ENCODE measurements around the gene SGTA. TPM values are rescaled to one million over a fixed set of nuclear protein-coding genes. Genes with fewer than 3 reads are reported as not detected.
"Not testable (repeated sequence)": the region's sequence is repeated elsewhere in the genome, so short reads cannot be mapped to it uniquely, and the experiment has no call there.

SGTA gene
- total RNA-seq, 1 donor from 2014 or later = 25.6 TPM

DNA sequence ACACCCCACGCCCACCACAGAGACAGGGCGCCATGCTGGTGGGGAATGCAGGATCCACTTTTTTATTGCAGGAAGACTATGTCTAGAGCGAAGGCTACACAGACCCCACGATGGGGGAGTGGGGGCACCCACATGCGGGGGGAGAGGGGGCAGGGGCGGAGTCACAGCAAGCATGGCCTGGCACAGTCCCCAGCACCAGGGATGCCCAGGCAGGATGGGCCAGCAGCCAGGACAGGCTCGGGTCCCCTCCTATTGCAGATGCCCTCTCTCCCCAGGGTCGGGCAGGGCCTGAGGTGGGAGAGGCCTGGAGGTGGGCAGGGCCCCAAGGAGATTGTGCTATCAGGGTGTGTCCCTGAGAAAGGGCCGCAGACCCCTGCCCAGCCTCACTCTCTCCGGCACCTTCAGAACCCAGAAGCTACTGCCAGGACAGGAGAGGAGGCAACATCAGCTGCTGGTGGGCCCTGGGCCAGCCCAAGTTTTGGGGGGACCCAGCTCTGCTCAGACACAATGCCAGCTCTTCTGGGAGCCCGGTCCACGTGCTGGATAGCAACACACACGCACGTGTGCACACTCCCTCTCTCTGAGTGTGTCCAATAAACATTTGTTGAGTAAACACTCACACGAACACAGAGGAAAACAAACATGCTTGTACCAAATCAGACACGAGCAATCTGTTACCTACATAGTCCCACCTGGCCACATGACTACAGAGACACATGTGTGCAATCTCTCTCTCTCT is 68.4 kb downstream of the SGTA start:
- H3K36me3 ChIP-seq (ENCODE audit: control insufficient read depth in 3 of 3, insufficient read depth in 3 of 3, low read length in 3 of 3) = no peaks in the 10 kb centered on the region
- H3K9me3 ChIP-seq (ENCODE audit: control insufficient read depth in 3 of 3, low read length in 3 of 3) = peaks cover 5 to 9% (median 6%) of the 10 kb centered on the region in 3 donors
- H3K4me1 ChIP-seq (ENCODE audit: control insufficient read depth in 3 of 3, insufficient read depth in 3 of 3, low read length in 3 of 3) = peaks cover 0 to 1% (median 0%) of the 10 kb centered on the region in 3 donors
- H3K9ac ChIP-seq (ENCODE audit: low read depth in 1 of 3, low read length in 3 of 3) = no peak overlapping the region
- H3K4me3 ChIP-seq (ENCODE audit: low read length in 3 of 3) = no peak overlapping the region
- H3K27me3 ChIP-seq (ENCODE audit: control insufficient read depth in 3 of 3, insufficient read depth in 3 of 3, low read length in 3 of 3) = peaks cover 13 to 28% (median 22%) of the 10 kb centered on the region in 3 donors
- no peak overlapping the region for H3K27ac ChIP-seq (ENCODE audit: low read depth, low read length)

DNA sequence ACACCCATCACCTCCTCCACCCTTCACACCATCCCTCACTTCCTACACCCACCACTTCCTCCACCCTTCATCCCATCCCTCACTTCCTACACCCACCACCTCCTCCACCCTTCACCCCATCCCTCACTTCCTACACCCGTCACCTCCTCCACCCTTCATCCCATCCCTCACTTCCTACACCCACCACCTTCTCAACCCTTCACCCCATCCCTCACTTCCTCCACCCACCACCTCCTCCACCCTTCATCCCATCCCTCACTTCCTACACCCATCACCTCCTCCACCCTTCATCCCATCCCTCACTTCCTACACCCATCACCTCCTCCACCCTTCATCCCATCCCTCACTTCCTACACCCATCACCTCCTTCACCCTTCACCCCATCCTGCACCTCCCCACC is 69.0 kb downstream of the SGTA start:
- not testable (repeated sequence) for H3K4me3 ChIP-seq (ENCODE audit: low read length in 3 of 3); H3K36me3 ChIP-seq (ENCODE audit: control insufficient read depth in 3 of 3, insufficient read depth in 3 of 3, low read length in 3 of 3); H3K4me1 ChIP-seq (ENCODE audit: control insufficient read depth in 3 of 3, insufficient read depth in 3 of 3, low read length in 3 of 3); H3K9me3 ChIP-seq (ENCODE audit: control insufficient read depth in 3 of 3, low read length in 3 of 3); H3K9ac ChIP-seq (ENCODE audit: low read depth in 1 of 3, low read length in 3 of 3); H3K27ac ChIP-seq (ENCODE audit: low read depth, low read length)
- peaks cover 12 to 25% (median 20%) of the 10 kb centered on the region in 3 donors for H3K27me3 ChIP-seq (ENCODE audit: control insufficient read depth in 3 of 3, insufficient read depth in 3 of 3, low read length in 3 of 3)

DNA sequence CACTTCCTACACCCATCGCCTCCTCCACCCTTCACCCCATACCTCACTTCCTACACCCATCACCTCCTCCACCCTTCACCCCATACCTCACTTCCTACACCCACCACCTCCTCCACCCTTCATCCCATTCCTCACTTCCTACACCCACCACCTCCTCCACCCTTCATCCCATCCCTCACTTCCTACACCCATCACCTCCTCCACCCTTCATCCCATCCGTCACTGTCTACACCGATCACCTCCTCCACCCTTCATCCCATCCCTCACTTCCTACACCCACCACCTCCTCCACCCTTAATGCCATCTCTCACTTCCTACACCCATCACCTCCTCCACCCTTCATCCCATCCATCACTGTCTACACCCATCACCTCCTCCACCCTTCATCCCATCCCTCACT is 69.9 kb downstream of the SGTA start:
- not testable (repeated sequence) for H3K36me3 ChIP-seq (ENCODE audit: control insufficient read depth in 3 of 3, insufficient read depth in 3 of 3, low read length in 3 of 3); H3K9me3 ChIP-seq (ENCODE audit: control insufficient read depth in 3 of 3, low read length in 3 of 3); H3K4me1 ChIP-seq (ENCODE audit: control insufficient read depth in 3 of 3, insufficient read depth in 3 of 3, low read length in 3 of 3); H3K9ac ChIP-seq (ENCODE audit: low read depth in 1 of 3, low read length in 3 of 3); H3K27ac ChIP-seq (ENCODE audit: low read depth, low read length); H3K4me3 ChIP-seq (ENCODE audit: low read length in 3 of 3)
- peaks cover 12 to 22% (median 17%) of the 10 kb centered on the region in 3 donors for H3K27me3 ChIP-seq (ENCODE audit: control insufficient read depth in 3 of 3, insufficient read depth in 3 of 3, low read length in 3 of 3)

DNA sequence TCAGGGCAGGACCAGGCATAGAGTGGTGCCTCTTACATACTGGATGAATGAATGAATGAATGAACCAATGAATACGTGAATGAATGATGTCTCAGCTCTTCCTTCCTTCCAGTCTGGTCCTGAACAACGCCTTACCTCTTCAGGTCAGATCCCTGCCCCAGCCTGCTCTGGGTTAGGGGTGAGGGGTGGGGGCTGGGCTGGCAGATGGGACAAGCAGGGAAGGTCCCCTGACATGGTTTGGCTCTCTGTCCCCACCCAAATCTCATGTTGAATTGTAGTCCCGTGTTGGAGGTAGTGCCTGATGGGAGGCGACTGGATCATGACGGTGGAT is 71.2 kb downstream of the SGTA start:
- Histone ChIP-seq H3K4me3 (ENCODE audit: low read length in 3 of 3) (no peak overlapping the region), H3K27ac (ENCODE audit: low read depth, low read length) (no peak overlapping the region), H3K9me3 (ENCODE audit: control insufficient read depth in 3 of 3, low read length in 3 of 3) (peaks cover 5 to 9% (median 6%) of the 10 kb centered on the region in 3 donors), H3K9ac (ENCODE audit: low read depth in 1 of 3, low read length in 3 of 3) (no peak overlapping the region), H3K36me3 (ENCODE audit: control insufficient read depth in 3 of 3, insufficient read depth in 3 of 3, low read length in 3 of 3) (no peaks in the 10 kb centered on the region), H3K4me1 (ENCODE audit: control insufficient read depth in 3 of 3, insufficient read depth in 3 of 3, low read length in 3 of 3) (no peaks in the 10 kb centered on the region), H3K27me3 (ENCODE audit: control insufficient read depth in 3 of 3, insufficient read depth in 3 of 3, low read length in 3 of 3) (peaks cover 12 to 16% (median 12%) of the 10 kb centered on the region in 3 donors)

DNA sequence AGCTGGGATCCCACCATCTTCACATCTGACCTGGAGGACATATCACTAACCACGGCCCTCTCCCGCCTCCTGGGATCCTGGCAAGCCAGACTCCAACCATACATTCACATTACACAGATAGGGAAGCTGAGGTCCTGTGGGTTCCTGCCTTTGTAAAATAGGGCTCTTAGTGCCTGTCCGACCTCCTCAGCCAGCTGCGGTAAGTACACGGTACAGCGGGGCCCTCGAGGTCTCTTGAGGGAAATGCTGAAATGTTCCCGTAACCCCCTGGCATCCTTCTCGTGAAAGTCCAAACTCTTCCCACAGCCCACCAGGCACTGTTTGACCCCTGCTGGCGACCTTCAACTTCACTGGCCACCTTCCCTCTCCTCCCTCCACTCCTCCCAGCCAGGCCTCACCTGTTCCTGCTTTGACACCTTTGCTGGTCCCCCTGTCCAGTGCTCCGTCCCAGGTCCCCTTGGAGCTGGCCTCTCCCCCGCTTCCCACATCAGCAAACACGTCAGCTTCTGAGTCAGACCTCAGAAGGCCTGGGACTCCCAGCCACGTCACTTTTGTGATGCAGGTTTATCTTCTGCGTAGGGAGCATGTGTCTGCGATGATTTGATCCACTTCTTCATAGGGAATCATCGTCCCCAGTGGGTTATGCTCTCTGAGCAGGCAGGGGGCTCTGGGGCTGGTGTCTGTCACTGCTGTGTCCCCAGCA is 71.8 kb downstream of the SGTA start:
- Histone ChIP-seq H3K4me1 (ENCODE audit: control insufficient read depth in 3 of 3, insufficient read depth in 3 of 3, low read length in 3 of 3) (no peaks in the 10 kb centered on the region), H3K27me3 (ENCODE audit: control insufficient read depth in 3 of 3, insufficient read depth in 3 of 3, low read length in 3 of 3) (peaks cover 12 to 16% (median 12%) of the 10 kb centered on the region in 3 donors), H3K9ac (ENCODE audit: low read depth in 1 of 3, low read length in 3 of 3) (no peak overlapping the region), H3K27ac (ENCODE audit: low read depth, low read length) (no peak overlapping the region), H3K9me3 (ENCODE audit: control insufficient read depth in 3 of 3, low read length in 3 of 3) (peaks cover 5 to 9% (median 6%) of the 10 kb centered on the region in 3 donors), H3K36me3 (ENCODE audit: control insufficient read depth in 3 of 3, insufficient read depth in 3 of 3, low read length in 3 of 3) (no peaks in the 10 kb centered on the region), H3K4me3 (ENCODE audit: low read length in 3 of 3) (no peak overlapping the region)

DNA sequence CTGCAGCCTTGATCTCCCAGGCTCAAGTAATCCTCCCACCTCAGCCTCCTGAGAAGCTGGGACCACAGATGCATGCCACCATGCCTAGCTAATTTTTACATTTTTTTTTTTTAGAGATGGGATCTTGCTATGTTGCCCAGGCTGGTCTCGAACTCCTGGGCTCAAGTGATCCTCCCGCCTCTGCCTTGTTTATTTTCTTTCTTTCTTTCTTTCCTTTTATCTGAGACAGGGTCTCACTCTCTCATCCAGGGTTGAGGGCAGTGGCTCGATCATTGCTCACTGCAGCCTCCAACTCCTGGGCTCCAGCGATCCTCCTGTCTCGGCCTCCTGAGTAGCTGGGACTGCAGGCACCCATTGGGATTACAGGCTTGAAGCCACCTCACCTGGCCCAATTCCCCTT is 76.8 kb downstream of the SGTA start:
- Histone ChIP-seq H3K27ac (ENCODE audit: low read depth, low read length) (no peak overlapping the region), H3K9ac (ENCODE audit: low read depth in 1 of 3, low read length in 3 of 3) (no peak overlapping the region), H3K27me3 (ENCODE audit: control insufficient read depth in 3 of 3, insufficient read depth in 3 of 3, low read length in 3 of 3) (peaks cover 2 to 22% (median 3%) of the 10 kb centered on the region in 3 donors), H3K4me3 (ENCODE audit: low read length in 3 of 3) (no peak overlapping the region), H3K9me3 (ENCODE audit: control insufficient read depth in 3 of 3, low read length in 3 of 3) (no peaks in the 10 kb centered on the region), H3K4me1 (ENCODE audit: control insufficient read depth in 3 of 3, insufficient read depth in 3 of 3, low read length in 3 of 3) (peaks cover 0 to 6% (median 3%) of the 10 kb centered on the region in 3 donors), H3K36me3 (ENCODE audit: control insufficient read depth in 3 of 3, insufficient read depth in 3 of 3, low read length in 3 of 3) (no peaks in the 10 kb centered on the region)

Other genes starting within 250 kb of the SGTA start
- 1.6 TPM for gene GNG7, start 80.6 kb downstream of the SGTA start, total RNA-seq
- gene DIRAS1, start 61.9 kb downstream of the SGTA start, total RNA-seq = 1.6 TPM
- gene SLC39A3, start 43.3 kb downstream of the SGTA start, total RNA-seq = 8.4 TPM
- gene THOP1, start 2.2 kb upstream of the SGTA start, total RNA-seq = 34.4 TPM
- gene ZNF554, start 36.6 kb upstream of the SGTA start, total RNA-seq = 8.4 TPM
- gene ZNF555, start 58.2 kb upstream of the SGTA start, total RNA-seq = 15.7 TPM
- gene ZNF556, start 84.1 kb upstream of the SGTA start, total RNA-seq = 19.3 TPM
- 4.2 TPM for gene ZNF57, start 117.7 kb upstream of the SGTA start, total RNA-seq
- 8.4 TPM for gene ZNF77, start 161.7 kb upstream of the SGTA start, total RNA-seq
- gene TLE6, start 194.3 kb upstream of the SGTA start, total RNA-seq = not detected
- gene TLE2, start 246.0 kb upstream of the SGTA start, total RNA-seq = 9.4 TPM